SK-N-SH treated with all-trans-retinoic acid at 6 μM for 48 hours (cell line): Measurements from ENCODE around the gene GOLGA6L7.
"Not testable (repeated sequence)": the region's sequence is repeated elsewhere in the genome, so short reads cannot be mapped to it uniquely, and the experiment has no call there.

Experiments used
- BACH2 ChIP-seq: fragments of 250-450 bp; sonication (Bioruptor Pico); IDR thresholded peaks from 2 replicates; pipeline ENCODE4 v1.9.0; 2021; ENCODE audit warnings: mild to moderate bottlenecking, borderline replicate concordance
- CSDC2 ChIP-seq: fragments of 250-450 bp; sonication (Bioruptor Pico); IDR thresholded peaks from 2 replicates; pipeline ENCODE4 v1.5.0; 2020; ENCODE audit warnings: mild to moderate bottlenecking, moderate library complexity
- ISL1 ChIP-seq: fragments of 250-450 bp; sonication (Bioruptor Pico); IDR thresholded peaks from 2 replicates; pipeline ENCODE4 v2.1.2; 2022; ENCODE audit warnings: mild to moderate bottlenecking, moderate library complexity
- PPARA ChIP-seq: fragments of 250-450 bp; sonication (Bioruptor Pico); IDR thresholded peaks from 2 replicates; pipeline ENCODE4 v1.5.0; 2020; ENCODE audit warnings: mild to moderate bottlenecking, borderline replicate concordance
- RARB ChIP-seq: fragments of 250-450 bp; sonication (Bioruptor Pico); IDR thresholded peaks from 2 replicates; pipeline ENCODE4 v1.8.0; 2021; ENCODE audit warnings: mild to moderate bottlenecking, moderate library complexity
- ZC3H10 ChIP-seq: fragments of 250-450 bp; sonication (Bioruptor Pico); IDR thresholded peaks from 2 replicates; pipeline ENCODE4 v1.5.1; 2021; ENCODE audit warnings: mild to moderate bottlenecking, moderate library complexity

DNA sequence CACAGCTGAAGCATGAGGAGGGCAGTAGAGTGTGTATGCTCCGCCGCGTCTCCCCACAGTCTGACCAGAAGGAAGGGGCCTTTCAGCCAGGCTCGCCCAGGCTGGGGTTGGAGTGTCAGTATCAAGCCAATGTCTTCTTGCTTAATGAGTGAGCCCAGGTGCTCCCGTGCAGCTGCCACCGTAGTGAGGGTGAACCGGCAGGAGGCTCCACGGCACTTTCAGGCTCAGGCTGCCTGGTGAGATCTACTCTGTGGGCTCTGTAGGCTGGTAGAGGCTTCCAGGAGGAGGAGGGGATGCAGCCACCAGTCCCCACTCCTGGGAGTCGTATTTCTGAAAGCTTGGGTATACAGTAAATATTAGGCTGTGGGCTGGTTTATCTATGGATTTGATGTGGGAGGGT is 8.2 kb downstream of the GOLGA6L7 start:
- TF ChIP-seq ZC3H10 (CRISPR knock-in tag); CSDC2; RARB; BACH2 (CRISPR knock-in tag); ISL1 (CRISPR knock-in tag); PPARA (CRISPR knock-in tag): not testable (repeated sequence)
